ENCODE measurements around the gene PDLIM1.
"Not testable (repeated sequence)": the region's sequence is repeated elsewhere in the genome, so short reads cannot be mapped to it uniquely, and the experiment has no call there.

PDLIM1 gene

DNA sequence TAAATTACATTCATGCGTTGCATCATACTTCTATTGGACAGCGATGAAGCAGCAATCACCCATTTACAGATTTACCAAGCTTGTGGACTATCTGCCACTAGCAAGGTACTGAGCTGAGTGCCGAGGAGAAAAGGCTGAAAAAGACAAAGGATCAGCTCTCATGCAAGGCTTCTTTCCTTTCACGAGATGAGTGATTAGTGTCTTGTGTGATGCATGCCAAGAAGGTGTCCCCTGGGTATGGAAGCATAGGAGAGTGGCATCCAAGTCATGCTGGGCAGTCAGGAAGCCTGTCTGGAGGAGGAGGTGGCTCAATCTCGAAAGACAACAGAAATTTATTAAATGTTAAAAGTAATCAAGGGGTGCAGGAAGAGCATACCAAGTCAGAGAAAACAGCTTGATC lies 55.9 kb downstream of the PDLIM1 start:
- DNase-seq (ENCODE audit: low spot score), result no peak
- TF ChIP-seq, protein P1, sequence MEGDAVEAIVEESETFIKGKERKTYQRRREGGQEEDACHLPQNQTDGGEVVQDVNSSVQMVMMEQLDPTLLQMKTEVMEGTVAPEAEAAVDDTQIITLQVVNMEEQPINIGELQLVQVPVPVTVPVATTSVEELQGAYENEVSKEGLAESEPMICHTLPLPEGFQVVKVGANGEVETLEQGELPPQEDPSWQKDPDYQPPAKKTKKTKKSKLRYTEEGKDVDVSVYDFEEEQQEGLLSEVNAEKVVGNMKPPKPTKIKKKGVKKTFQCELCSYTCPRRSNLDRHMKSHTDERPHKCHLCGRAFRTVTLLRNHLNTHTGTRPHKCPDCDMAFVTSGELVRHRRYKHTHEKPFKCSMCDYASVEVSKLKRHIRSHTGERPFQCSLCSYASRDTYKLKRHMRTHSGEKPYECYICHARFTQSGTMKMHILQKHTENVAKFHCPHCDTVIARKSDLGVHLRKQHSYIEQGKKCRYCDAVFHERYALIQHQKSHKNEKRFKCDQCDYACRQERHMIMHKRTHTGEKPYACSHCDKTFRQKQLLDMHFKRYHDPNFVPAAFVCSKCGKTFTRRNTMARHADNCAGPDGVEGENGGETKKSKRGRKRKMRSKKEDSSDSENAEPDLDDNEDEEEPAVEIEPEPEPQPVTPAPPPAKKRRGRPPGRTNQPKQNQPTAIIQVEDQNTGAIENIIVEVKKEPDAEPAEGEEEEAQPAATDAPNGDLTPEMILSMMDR (IDR thresholded peaks at IDR 0.05; ENCODE audit: extremely low read depth, missing control alignments), result no peak

DNA sequence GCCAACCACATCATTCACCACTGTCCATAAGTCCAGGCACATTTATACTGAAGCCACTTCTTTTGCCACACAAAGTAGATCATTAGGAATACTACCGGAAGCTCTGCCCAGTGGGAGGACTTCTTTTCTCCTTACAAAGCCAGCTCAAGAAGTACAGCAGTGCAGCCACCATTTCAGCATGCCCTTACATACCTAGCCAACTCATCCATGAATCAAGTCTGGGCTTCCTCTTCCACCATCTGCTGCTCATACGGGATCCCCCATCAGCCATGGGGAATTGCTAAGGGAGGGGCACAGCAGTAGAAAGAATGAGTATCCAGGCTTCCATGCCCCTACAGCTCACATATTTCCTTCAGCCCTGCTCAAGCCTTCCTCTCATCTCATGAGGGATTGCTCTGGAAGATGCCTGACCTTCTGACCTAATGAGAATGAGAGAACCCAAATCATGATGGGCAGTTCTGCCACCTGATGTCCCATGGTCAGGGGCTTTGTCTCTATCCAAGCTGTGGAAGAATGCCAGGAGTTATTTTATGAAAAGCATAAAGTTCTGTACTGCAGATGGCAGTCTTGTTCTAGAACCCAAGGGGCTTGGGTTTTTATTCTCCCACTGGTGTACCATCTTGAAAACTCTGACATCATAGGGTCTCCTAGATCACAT lies 57.3 kb downstream of the PDLIM1 start:
- TF ChIP-seq, protein P1 (IDR thresholded peaks at IDR 0.05; ENCODE audit: extremely low read depth, missing control alignments), result no peak
- DNase-seq (ENCODE audit: low spot score), result no peak

DNA sequence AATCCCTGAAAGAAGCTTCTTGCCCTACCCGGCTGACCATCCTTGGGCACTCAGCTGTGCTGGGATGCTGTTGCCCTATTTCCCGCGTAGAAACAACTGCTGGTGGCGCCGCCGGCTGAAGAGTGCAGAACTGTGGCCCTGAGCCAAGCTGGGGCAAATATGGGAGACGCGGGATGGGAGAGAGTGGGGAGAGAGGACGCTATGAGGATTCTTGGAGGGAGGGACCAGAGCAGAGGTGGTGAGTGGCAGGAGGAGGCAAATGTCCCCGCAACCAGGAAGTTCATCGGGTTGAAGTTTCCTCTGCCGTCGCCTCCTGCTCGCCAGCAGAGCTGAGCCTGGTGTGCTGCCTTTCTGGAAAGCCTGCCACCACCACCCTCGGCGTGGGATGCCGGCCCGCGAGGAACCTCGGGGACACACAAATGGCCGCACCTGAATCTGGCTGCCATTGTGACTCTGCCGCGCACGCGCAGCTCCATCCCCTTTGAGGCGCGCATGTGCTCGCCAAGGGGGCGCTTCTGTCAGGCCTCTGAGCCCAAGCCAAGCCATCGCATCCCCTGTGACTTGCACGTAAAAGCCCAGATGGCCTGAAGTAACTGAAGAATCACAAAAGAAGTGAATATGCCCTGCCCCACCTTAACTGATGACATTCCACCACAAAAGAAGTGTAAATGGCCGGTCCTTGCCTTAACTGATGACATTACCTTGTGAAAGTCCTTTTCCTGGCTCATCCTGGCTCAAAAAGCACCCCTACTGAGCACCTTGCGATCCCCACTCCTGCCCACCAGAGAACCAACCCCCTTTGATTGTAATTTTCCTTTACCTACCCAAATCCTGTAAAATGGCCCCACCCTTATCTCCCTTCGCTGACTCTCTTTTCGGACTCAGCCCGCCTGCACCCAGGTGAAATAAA lies 59.9 kb downstream of the PDLIM1 start:
- DNase-seq (ENCODE audit: low spot score), result peak; percentile 47

DNA sequence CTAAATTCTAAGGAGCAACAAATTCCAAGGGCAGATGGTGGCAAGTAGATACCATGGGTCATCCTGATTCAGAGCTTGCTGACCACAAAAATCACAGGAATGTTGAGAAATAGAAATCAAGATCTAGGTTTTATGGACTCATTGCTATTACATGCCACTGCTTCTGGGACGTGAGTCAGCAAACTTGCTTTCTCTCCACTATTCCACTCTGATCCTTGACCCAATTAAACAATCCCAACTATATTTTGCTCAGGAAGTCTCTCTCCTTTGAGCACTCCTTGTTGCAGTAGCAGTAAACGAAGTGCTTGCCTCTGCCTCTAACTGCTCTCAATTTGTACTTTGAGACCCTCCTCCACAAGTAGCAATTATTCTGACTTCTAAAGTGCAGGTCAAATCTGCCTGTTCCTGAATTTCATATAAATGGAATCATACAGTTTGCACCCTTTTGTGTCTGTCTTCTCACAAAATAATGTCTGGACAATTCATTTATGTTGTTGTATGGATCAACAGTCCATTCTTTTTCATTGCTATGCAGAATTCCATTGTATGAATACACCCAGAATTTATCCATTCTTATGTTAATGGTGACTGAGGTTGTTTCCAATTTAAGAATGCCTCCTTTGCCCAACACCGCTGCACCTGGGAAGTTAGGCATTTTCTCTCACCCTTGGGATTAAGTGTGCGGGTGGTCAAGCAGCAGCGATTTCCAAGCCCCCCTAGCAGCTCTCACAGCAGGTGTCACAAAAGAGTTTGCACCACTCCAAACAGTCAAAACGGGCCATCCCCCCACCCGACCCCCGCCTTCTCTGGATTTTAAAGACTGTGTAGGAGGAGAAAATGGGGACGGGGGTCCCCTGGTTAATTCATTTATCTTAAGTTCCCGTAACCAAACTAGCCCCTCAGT lies 60.8 kb downstream of the PDLIM1 start:
- TF ChIP-seq, protein P1 (IDR thresholded peaks at IDR 0.05; ENCODE audit: extremely low read depth, missing control alignments), result no peak
- no peak for DNase-seq (ENCODE audit: low spot score)

DNA sequence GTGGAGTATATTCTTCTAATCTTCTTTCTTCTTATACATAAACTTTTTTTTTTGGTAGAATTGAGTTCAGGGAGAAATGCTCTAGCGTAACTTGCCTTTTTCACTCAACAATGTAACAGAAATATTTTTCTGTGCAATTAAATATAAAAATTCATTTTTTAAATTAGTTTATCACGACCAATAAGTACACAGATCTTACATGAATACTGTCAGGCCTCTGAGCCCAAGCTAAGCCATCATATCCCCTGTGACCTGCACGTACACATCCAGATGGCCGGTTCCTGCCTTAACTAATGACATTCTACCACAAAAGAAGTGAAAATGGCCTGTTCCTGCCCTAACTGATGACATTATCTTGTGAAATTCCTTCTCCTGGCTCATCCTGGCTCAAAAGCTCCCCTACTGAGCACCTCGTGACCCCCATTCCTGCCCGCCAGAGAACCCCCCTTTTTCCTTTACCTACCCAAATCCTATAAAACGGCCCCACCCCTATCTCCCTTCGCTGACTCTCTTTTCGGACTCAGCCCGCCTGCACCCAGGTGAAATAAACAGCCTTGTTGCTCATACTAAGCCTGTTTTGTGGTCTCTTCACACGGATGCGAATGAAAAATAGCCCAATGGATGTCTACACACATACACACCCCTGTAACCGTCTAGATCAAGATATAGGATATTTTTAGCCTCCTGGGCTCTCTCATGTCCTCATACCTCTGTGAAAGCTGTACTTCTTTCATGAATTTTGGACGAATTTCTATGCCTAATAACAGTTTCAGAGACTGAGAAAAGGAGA lies 61.7 kb downstream of the PDLIM1 start:
- not testable (repeated sequence) for DNase-seq (ENCODE audit: low spot score)

DNA sequence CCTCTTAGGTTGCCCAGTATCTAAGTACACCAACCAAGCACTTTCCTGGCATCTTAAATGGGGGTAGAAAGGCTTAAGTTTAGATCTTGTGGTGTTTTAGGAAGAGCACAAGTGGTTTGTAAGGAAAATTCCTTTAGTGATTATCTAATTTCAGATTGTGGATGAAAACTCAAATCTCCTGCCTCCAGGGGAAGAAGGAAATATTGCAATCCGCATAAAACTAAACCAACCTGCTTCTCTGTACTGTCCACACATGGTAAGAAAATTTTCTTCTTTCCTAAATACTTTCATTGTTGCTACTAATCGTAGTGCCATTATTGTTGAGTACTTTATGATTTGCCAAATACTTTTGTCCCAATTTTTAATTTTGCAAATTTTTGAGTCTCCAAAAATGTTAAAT lies 65.7 kb downstream of the PDLIM1 start:
- TF ChIP-seq, protein P1 (IDR thresholded peaks at IDR 0.05; ENCODE audit: extremely low read depth, missing control alignments), result no peak
- no peak for DNase-seq (ENCODE audit: low spot score)

DNA sequence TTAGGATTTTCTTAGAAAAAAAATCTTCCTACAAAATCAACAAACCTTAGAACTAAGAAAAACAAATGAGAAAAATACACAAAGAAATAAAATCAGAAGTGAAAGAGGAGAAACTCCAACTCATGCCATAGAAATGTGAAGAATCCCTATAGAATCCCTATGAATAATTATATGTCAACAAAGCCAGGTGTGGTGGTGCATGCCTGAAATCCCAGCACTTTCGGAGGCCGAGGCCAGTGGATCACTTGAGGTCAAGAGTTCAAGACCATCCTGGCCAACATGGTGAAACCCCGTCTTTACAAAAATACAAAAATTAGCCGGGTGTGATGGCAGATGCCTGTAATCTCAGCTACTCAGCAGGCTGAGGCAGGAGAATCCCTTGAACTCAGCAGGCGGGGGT lies 69.7 kb downstream of the PDLIM1 start:
- TF ChIP-seq, protein P1 (IDR thresholded peaks at IDR 0.05; ENCODE audit: extremely low read depth, missing control alignments), result no peak
- DNase-seq (ENCODE audit: low spot score), result no peak

All from GM20000 (cell line).